K562 (cell line): Measurements from ENCODE around the gene EEF1A2. TPM values are rescaled to one million over a fixed set of nuclear protein-coding genes. Genes with fewer than 3 reads are reported as not detected.

ENCODE experiments used
- CREM ChIP-seq: IDR thresholded peaks from 2 replicates; pipeline ENCODE4 v1.6.1; 2014; ENCODE audit warnings: antibody characterized with exemption, low read depth
- FOXA3 ChIP-seq, 2 experiments: fragments of 450-650 bp in 1 of 2; sonication (generic) in 1 of 2; formaldehyde crosslinking; IDR thresholded peaks in 1 of 2; conservative IDR thresholded peaks in 1 of 2; 2 replicates each; pipeline versions ENCODE4 v1.4.0 to v1.8.0; 2020 to 2022; ENCODE audit warnings: mild to moderate bottlenecking in 2 of 2, missing genetic modification reagents in 1 of 2
- GABPB2 ChIP-seq: fragments of 250-450 bp; sonication (Bioruptor Pico); conservative IDR thresholded peaks from 2 replicates; pipeline ENCODE4 v1.5.1; 2021; ENCODE audit warnings: mild to moderate bottlenecking
- KDM4B ChIP-seq, 2 experiments: fragments of 450-650 bp in 1 of 2; sonication (generic) in 1 of 2; IDR thresholded peaks; 2 replicates each; pipeline ENCODE4 v1.6.1; 2016 to 2017; ENCODE audit warnings: borderline replicate concordance in 2 of 2, antibody characterized with exemption in 1 of 2, low read depth in 1 of 2, mild to moderate bottlenecking in 1 of 2
- KLF6 ChIP-seq: fragments of 250-450 bp; sonication (Bioruptor Pico); IDR thresholded peaks from 2 replicates; pipeline ENCODE4 v1.4.0; 2020; ENCODE audit warnings: mild to moderate bottlenecking, moderate library complexity, borderline replicate concordance
- POLR2G ChIP-seq: fragments of 200-400 bp; formaldehyde crosslinking; IDR thresholded peaks from 2 replicates; pipeline ENCODE4 v1.6.1; 2017; ENCODE audit warnings: low read depth, mild to moderate bottlenecking, antibody characterized with exemption, low read length, moderate library complexity
- RBM14 ChIP-seq: fragments of 200-400 bp; formaldehyde crosslinking; IDR thresholded peaks from 2 replicates; pipeline ENCODE4 v1.6.1; 2018; ENCODE audit warnings: low read depth, mild to moderate bottlenecking, low read length, moderate library complexity, borderline replicate concordance; ENCODE audit not compliant: insufficient read depth
- SLC30A9 ChIP-seq: fragments of 250-450 bp; sonication (Bioruptor Pico); IDR thresholded peaks from 2 replicates; pipeline ENCODE4 v1.8.0; 2022; ENCODE audit warnings: mild to moderate bottlenecking, moderate library complexity
- TBP ChIP-seq: optimal IDR thresholded peaks from 2 replicates; pipeline ENCODE3; 2011; ENCODE audit warnings: low read depth, low read length, improper control_type of control experiment
- ZNF778 ChIP-seq: fragments of 450-650 bp; formaldehyde crosslinking; IDR thresholded peaks from 2 replicates; pipeline ENCODE4 v1.4.0; 2020; ENCODE audit warnings: mild to moderate bottlenecking, moderate library complexity
- ZSCAN29 ChIP-seq: fragments of 450-650 bp; IDR thresholded peaks from 2 replicates; pipeline ENCODE4 v1.6.1; 2017
- polyA plus RNA-seq, 8 experiments: library from polyadenylated mRNA; depleted of rRNA in 4 of 8; stranded (reverse) in 5 of 8; unstranded in 3 of 8; fragments of >200 nt; fragmentation: Nextera tagmentation in 2 of 8; fragmentation: Illumina TruSeq in 1 of 8; extraction: Ambion mirVana in 2 of 8; extraction: Trizol in 1 of 8; gene quantifications; 2 replicates each; pipeline versions ENCODE4 v1.2.1 to v1.2.3, GENCODE V29; 2011 to 2014; ENCODE audit warnings: inconsistent platforms in 1 of 8, missing spikeins in 1 of 8
- total RNA-seq, 7 experiments: library from RNA; depleted of rRNA in 6 of 7; stranded (reverse); fragments of >200 nt in 6 of 7; fragmentation: Illumina TruSeq in 2 of 7; extraction: Trizol in 2 of 7; gene quantifications; 2 replicates each; pipeline versions ENCODE4 v1.2.1 to v1.2.3, GENCODE V29; 2011 to 2021; ENCODE audit warnings: low replicate concordance in 1 of 7
- TF ChIP-seq, protein P1 (sequence below): fragments of 250-450 bp; sonication (Bioruptor Pico); IDR thresholded peaks from 2 replicates; pipeline ENCODE4 v1.8.0; 2022; ENCODE audit warnings: inconsistent platforms, mild to moderate bottlenecking, moderate library complexity, borderline replicate concordance
- TF ChIP-seq, protein P2 (sequence below): fragments of 250-450 bp; sonication (Bioruptor Pico); IDR thresholded peaks from 2 replicates; pipeline ENCODE4 v1.8.0; 2022; ENCODE audit warnings: inconsistent platforms
- TF ChIP-seq, protein P3 (sequence below): fragments of 450-650 bp; IDR thresholded peaks from 2 replicates; pipeline ENCODE4 v1.7.0; 2016; ENCODE audit warnings: borderline replicate concordance
- TF ChIP-seq, protein P4 (sequence below): fragments of 150-350 bp; conservative IDR thresholded peaks from 2 replicates; pipeline ENCODE4 v1.6.1; 2014; ENCODE audit warnings: low read length
- TF ChIP-seq, protein P5 (sequence below): sonication (generic); formaldehyde crosslinking; IDR thresholded peaks from 2 replicates; pipeline ENCODE4 v1.5.0; 2020; ENCODE audit warnings: missing genetic modification reagents
- TF ChIP-seq, protein P6 (sequence below): sonication (generic); formaldehyde crosslinking; IDR thresholded peaks from 2 replicates; pipeline ENCODE4 v1.8.0; 2022; ENCODE audit warnings: mild to moderate bottlenecking, missing genetic modification reagents

EEF1A2 gene
- total and polyA plus RNA-seq, 9 of the 15 experiments (the other 6 are each of a cell fraction or from before 2014, with no cell fraction given), result 0.04 to 29.6 (median 11.5) TPM

DNA sequence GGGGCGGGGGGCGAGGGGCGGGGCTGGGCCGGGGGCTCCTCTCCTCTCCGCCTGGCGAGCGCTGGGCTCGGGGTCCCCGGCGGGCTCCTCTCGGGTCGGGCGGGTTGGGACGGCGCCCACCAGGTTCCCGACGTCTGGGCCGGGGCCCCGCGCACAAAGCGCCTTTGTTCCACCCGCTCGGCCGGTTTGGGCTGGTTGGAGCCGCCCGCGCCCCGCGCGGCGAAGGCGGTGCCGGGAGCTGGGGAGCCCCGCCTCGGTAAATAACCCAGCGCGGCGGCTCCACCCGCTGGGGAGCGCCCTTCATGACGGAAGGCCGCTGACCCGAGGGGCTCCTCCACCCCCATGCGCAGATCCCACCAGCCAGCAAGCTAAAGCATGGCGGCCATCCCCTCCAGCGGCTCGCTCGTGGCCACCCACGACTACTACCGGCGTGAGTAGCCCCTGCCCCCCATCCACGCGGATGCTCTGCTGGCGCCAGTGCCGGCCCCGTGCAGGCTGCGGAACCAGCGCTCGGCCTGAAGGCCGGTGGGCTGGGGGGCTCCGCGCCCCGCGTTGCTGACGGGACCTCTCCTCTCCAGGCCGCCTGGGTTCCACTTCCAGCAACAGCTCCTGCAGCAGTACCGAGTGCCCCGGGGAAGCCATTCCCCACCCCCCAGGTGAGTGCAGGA is 22.2 kb upstream of the EEF1A2 start (continued):
- TF ChIP-seq, protein P1, sequence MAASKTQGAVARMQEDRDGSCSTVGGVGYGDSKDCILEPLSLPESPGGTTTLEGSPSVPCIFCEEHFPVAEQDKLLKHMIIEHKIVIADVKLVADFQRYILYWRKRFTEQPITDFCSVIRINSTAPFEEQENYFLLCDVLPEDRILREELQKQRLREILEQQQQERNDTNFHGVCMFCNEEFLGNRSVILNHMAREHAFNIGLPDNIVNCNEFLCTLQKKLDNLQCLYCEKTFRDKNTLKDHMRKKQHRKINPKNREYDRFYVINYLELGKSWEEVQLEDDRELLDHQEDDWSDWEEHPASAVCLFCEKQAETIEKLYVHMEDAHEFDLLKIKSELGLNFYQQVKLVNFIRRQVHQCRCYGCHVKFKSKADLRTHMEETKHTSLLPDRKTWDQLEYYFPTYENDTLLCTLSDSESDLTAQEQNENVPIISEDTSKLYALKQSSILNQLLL (CRISPR knock-in tag), result no peak
- TF ChIP-seq GABPB2 (CRISPR knock-in tag) (no peak), RBM14 (peak; percentile 81; the same call in 1 of the 2 replicates), FOXA3 (CRISPR knock-in tag; conservative IDR thresholded peaks at IDR 0.05 in 1 of 2, IDR thresholded peaks at IDR 0.05 in 1 of 2) (peak; percentile 70 to 92), SLC30A9 (CRISPR knock-in tag) (no peak), ZNF778 (CRISPR knock-in tag) (no peak), ZSCAN29 (no peak), KDM4B (IDR thresholded peaks at IDR 0.05; ENCODE audit: borderline replicate concordance in 2 of 2, low read depth in 1 of 2) (0 out of 4 replicates have a peak, but pooled peaks of 1 of the 2 experiments have one; percentile 36), KLF6 (peak; percentile 81; the same call in 1 of the 2 replicates), TBP (no peak), POLR2G (peak; percentile 85), CREM (peak; percentile 15; the same call in 1 of the 2 replicates)
- TF ChIP-seq, protein P2, sequence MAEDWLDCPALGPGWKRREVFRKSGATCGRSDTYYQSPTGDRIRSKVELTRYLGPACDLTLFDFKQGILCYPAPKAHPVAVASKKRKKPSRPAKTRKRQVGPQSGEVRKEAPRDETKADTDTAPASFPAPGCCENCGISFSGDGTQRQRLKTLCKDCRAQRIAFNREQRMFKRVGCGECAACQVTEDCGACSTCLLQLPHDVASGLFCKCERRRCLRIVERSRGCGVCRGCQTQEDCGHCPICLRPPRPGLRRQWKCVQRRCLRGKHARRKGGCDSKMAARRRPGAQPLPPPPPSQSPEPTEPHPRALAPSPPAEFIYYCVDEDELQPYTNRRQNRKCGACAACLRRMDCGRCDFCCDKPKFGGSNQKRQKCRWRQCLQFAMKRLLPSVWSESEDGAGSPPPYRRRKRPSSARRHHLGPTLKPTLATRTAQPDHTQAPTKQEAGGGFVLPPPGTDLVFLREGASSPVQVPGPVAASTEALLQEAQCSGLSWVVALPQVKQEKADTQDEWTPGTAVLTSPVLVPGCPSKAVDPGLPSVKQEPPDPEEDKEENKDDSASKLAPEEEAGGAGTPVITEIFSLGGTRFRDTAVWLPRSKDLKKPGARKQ, result no peak
- TF ChIP-seq, protein P3, sequence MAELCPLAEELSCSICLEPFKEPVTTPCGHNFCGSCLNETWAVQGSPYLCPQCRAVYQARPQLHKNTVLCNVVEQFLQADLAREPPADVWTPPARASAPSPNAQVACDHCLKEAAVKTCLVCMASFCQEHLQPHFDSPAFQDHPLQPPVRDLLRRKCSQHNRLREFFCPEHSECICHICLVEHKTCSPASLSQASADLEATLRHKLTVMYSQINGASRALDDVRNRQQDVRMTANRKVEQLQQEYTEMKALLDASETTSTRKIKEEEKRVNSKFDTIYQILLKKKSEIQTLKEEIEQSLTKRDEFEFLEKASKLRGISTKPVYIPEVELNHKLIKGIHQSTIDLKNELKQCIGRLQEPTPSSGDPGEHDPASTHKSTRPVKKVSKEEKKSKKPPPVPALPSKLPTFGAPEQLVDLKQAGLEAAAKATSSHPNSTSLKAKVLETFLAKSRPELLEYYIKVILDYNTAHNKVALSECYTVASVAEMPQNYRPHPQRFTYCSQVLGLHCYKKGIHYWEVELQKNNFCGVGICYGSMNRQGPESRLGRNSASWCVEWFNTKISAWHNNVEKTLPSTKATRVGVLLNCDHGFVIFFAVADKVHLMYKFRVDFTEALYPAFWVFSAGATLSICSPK, result no peak
- TF ChIP-seq, protein P4, sequence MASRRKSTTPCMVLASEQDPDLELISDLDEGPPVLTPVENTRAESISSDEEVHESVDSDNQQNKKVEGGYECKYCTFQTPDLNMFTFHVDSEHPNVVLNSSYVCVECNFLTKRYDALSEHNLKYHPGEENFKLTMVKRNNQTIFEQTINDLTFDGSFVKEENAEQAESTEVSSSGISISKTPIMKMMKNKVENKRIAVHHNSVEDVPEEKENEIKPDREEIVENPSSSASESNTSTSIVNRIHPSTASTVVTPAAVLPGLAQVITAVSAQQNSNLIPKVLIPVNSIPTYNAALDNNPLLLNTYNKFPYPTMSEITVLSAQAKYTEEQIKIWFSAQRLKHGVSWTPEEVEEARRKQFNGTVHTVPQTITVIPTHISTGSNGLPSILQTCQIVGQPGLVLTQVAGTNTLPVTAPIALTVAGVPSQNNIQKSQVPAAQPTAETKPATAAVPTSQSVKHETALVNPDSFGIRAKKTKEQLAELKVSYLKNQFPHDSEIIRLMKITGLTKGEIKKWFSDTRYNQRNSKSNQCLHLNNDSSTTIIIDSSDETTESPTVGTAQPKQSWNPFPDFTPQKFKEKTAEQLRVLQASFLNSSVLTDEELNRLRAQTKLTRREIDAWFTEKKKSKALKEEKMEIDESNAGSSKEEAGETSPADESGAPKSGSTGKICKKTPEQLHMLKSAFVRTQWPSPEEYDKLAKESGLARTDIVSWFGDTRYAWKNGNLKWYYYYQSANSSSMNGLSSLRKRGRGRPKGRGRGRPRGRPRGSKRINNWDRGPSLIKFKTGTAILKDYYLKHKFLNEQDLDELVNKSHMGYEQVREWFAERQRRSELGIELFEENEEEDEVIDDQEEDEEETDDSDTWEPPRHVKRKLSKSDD, result no peak
- TF ChIP-seq, protein P5, sequence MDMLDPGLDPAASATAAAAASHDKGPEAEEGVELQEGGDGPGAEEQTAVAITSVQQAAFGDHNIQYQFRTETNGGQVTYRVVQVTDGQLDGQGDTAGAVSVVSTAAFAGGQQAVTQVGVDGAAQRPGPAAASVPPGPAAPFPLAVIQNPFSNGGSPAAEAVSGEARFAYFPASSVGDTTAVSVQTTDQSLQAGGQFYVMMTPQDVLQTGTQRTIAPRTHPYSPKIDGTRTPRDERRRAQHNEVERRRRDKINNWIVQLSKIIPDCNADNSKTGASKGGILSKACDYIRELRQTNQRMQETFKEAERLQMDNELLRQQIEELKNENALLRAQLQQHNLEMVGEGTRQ (CRISPR knock-in tag), result no peak
- TF ChIP-seq, protein P6, sequence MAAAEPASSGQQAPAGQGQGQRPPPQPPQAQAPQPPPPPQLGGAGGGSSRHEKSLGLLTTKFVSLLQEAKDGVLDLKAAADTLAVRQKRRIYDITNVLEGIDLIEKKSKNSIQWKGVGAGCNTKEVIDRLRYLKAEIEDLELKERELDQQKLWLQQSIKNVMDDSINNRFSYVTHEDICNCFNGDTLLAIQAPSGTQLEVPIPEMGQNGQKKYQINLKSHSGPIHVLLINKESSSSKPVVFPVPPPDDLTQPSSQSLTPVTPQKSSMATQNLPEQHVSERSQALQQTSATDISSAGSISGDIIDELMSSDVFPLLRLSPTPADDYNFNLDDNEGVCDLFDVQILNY (CRISPR knock-in tag), result no peak
